Measurements from ENCODE around the gene THBS3. TPM values are rescaled to one million over a fixed set of nuclear protein-coding genes. Genes with fewer than 3 reads are reported as not detected.

The THBS3 gene
- total and polyA plus RNA-seq, 11 donors, result 2.7 to 22.2 (median 5.5) TPM

DNA sequence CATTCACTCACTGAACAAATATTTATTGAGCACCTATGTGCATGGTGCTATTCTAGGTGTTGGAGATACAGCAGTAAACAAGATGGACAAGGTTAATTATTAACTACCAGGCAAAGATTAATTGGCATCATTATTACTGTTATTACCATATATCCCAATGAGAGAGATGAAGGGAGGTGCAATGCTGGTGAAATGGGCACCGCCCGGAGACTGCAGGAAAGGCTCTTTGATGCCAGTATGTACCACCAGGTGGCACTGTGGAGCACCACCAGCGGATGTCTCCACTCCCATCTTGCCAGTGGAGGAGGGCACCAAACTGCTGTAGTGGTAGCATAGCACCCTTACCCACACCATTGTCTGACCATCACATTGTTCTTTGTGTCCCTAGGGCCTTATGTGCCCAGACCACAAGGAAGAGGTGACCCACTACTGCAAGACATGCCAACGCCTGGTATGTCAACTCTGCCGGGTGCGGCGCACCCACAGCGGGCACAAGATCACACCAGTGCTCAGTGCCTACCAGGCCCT, 31.1 kb downstream of the THBS3 start:
- no peaks in the 10 kb centered on the region for H3K9me3 ChIP-seq
- WGBS, 4 donors, result 60 to 63% (median 62%) methylated on average over 8 of the region's 8 CpGs
- no peak for TF ChIP-seq POLR2A (IDR thresholded peaks at IDR 0.05)
- TF ChIP-seq, protein P1, sequence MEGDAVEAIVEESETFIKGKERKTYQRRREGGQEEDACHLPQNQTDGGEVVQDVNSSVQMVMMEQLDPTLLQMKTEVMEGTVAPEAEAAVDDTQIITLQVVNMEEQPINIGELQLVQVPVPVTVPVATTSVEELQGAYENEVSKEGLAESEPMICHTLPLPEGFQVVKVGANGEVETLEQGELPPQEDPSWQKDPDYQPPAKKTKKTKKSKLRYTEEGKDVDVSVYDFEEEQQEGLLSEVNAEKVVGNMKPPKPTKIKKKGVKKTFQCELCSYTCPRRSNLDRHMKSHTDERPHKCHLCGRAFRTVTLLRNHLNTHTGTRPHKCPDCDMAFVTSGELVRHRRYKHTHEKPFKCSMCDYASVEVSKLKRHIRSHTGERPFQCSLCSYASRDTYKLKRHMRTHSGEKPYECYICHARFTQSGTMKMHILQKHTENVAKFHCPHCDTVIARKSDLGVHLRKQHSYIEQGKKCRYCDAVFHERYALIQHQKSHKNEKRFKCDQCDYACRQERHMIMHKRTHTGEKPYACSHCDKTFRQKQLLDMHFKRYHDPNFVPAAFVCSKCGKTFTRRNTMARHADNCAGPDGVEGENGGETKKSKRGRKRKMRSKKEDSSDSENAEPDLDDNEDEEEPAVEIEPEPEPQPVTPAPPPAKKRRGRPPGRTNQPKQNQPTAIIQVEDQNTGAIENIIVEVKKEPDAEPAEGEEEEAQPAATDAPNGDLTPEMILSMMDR (IDR thresholded peaks at IDR 0.05), result peak; percentile 86 to 97 (median 92)
- intact Hi-C loops (cut with DNase I), result loop anchor here in 8 of 10 donors (2.0 to 10.0 kb wide), 4 partner anchors 48 to 418 kb away; no protein-coding TSS in a partner anchor
- ATAC-seq, result peak in 3 of 4 donors; percentile 43 to 52 (median 51)
- no peak overlapping the region for H3K27ac ChIP-seq
- peak; percentile 79 to 87 (median 83) for DNase-seq
- peaks cover 0 to 3% (median 0%) of the 10 kb centered on the region in 9 donors for H3K36me3 ChIP-seq
- no peak overlapping the region for H3K4me3 ChIP-seq
- H3K27me3 ChIP-seq, result peaks cover 0 to 28% (median 14%) of the 10 kb centered on the region in 9 donors
- peaks cover 0 to 43% (median 20%) of the 10 kb centered on the region in 12 donors for H3K4me1 ChIP-seq

DNA sequence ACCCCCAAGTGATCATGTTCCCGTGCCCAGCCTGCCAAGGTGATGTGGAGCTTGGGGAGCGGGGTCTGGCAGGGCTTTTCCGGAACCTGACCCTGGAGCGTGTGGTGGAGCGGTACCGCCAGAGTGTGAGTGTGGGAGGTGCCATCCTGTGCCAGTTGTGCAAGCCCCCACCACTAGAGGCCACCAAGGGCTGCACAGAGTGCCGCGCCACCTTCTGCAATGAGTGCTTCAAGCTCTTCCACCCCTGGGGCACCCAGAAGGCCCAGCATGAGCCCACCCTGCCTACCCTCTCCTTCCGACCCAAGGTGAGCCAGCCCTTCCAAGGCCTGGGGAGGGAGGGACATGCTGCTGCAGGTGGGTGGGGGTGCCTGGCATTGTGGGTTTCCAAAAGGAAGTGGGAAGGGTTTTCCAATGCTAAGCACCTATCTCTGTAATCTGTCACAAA, 31.7 kb downstream of the THBS3 start:
- H3K27me3 ChIP-seq, result peaks cover 0 to 28% (median 14%) of the 10 kb centered on the region in 9 donors
- ATAC-seq (no peak), DNase-seq (peak in 1 of 5 donors; percentile 17)
- WGBS, 4 donors, result 88 to 95% (median 91%) methylated on average over 8 to 9 of the region's 9 CpGs
- H3K4me1 ChIP-seq, result peaks cover 0 to 47% (median 21%) of the 10 kb centered on the region in 12 donors
- H3K9me3 ChIP-seq, result no peaks in the 10 kb centered on the region
- peaks cover 0 to 9% (median 0%) of the 10 kb centered on the region in 9 donors for H3K36me3 ChIP-seq
- intact Hi-C loops (cut with DNase I), result loop anchor here in 9 of 10 donors (2.0 to 10.0 kb wide), 6 partner anchors 17 to 419 kb away; no protein-coding TSS in a partner anchor
- H3K4me3 ChIP-seq, result no peak overlapping the region
- no peak for TF ChIP-seq POLR2A (IDR thresholded peaks at IDR 0.05)
- TF ChIP-seq, protein P1 (IDR thresholded peaks at IDR 0.05), result no peak
- H3K27ac ChIP-seq, result no peak overlapping the region

DNA sequence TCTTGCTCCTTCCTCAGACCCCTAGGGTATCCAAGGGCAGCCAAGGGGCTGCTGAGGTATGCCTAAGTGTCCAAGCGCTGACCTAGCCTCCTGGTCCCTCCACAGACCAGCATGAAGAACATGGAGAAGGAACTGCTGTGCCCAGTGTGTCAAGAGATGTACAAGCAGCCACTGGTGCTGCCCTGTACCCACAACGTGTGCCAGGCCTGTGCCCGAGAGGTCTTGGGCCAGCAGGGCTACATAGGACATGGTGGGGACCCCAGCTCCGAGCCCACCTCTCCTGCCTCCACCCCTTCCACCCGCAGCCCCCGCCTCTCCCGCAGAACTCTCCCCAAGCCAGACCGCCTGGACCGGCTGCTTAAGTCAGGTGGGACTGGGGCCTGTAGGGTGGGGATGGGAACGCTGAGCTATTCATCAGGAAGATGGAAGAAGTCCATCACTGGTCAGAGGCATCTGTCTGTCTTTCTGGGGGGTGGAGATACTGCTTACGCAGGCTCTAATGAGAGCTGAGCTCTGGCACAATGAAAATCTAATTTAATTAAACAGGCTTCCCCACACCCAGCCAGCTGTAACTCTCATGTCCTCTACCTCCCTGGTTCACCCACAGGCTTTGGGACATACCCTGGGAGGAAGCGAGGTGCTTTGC, 32.3 kb downstream of the THBS3 start:
- TF ChIP-seq, protein P1 (IDR thresholded peaks at IDR 0.05), result no peak
- no peak for TF ChIP-seq POLR2A (IDR thresholded peaks at IDR 0.05)
- no peak overlapping the region for H3K27ac ChIP-seq
- WGBS, 4 donors, result 86 to 90% (median 87%) methylated on average over 12 of the region's 12 CpGs
- H3K4me3 ChIP-seq, result no peak overlapping the region
- no peaks in the 10 kb centered on the region for H3K9me3 ChIP-seq
- ATAC-seq (no peak), DNase-seq (peak in 1 of 5 donors; percentile 18)
- peaks cover 0 to 47% (median 21%) of the 10 kb centered on the region in 12 donors for H3K4me1 ChIP-seq
- intact Hi-C loops (cut with DNase I), result loop anchor here in 7 of 10 donors (2.0 to 10.0 kb wide), 5 partner anchors 17 to 419 kb away; no protein-coding TSS in a partner anchor
- peaks cover 0 to 28% (median 14%) of the 10 kb centered on the region in 9 donors for H3K27me3 ChIP-seq
- peaks cover 0 to 14% (median 5%) of the 10 kb centered on the region in 9 donors for H3K36me3 ChIP-seq
